HepG2 (cell line): ENCODE results near the gene TRAF4. TPM values are rescaled to one million over a fixed set of nuclear protein-coding genes. Genes with fewer than 3 reads are reported as not detected.
A peak's percentile ranks its signal among the peaks of the same experiment; 100 is the strongest.

ENCODE experiments used
- FOXJ3 ChIP-seq: sonication (generic); formaldehyde crosslinking; IDR thresholded peaks from 2 replicates; pipeline ENCODE4 v1.4.0; 2020; ENCODE audit warnings: missing genetic modification reagents, mild to moderate bottlenecking, borderline replicate concordance
- GATA4 ChIP-seq: sonication (generic); IDR thresholded peaks from 2 replicates; pipeline ENCODE4 v1.6.1; 2016; ENCODE audit warnings: antibody characterized with exemption, low read depth, borderline replicate concordance
- KDM5B ChIP-seq: sonication (generic); formaldehyde crosslinking; IDR thresholded peaks from 2 replicates; pipeline ENCODE4 v1.4.0; 2020; ENCODE audit warnings: missing genetic modification reagents, mild to moderate bottlenecking, borderline replicate concordance
- MYNN ChIP-seq: sonication (generic); formaldehyde crosslinking; IDR thresholded peaks from 2 replicates; pipeline ENCODE4 v1.4.0; 2020; ENCODE audit warnings: mild to moderate bottlenecking, low read depth, missing genetic modification reagents
- NFKB2 ChIP-seq: sonication (generic); formaldehyde crosslinking; IDR thresholded peaks from 2 replicates; pipeline ENCODE4 v1.4.0; 2020; ENCODE audit warnings: missing genetic modification reagents, borderline replicate concordance
- SOX13 ChIP-seq, 3 experiments: fragments of 450-650 bp in 1 of 3; sonication (generic) in 1 of 3; formaldehyde crosslinking in 1 of 3; IDR thresholded peaks in 2 of 3; conservative IDR thresholded peaks in 1 of 3; 2 replicates each; pipeline versions ENCODE4 v1.5.0 to v1.6.1; 2016 to 2020; ENCODE audit warnings: antibody characterized with exemption in 1 of 3, mild to moderate bottlenecking in 1 of 3, missing compliant biosample characterization in 1 of 3, missing genetic modification reagents in 1 of 3, moderate library complexity in 1 of 3
- SP5 ChIP-seq: IDR thresholded peaks from 2 replicates; pipeline ENCODE4 v1.6.1; 2016; ENCODE audit warnings: low read depth, borderline replicate concordance
- ZBTB3 ChIP-seq: sonication (generic); formaldehyde crosslinking; IDR thresholded peaks from 2 replicates; pipeline ENCODE4 v1.4.0; 2020; ENCODE audit warnings: low read depth, mild to moderate bottlenecking, moderate library complexity, missing genetic modification reagents, borderline replicate concordance
- ZFP37 ChIP-seq: sonication (generic); formaldehyde crosslinking; IDR thresholded peaks from 2 replicates; pipeline ENCODE4 v1.4.0; 2020; ENCODE audit warnings: missing genetic modification reagents, borderline replicate concordance
- ZNF20 ChIP-seq: sonication (generic); formaldehyde crosslinking; IDR thresholded peaks from 2 replicates; pipeline ENCODE4 v1.4.0; 2020; ENCODE audit warnings: mild to moderate bottlenecking, moderate library complexity, missing genetic modification reagents
- ZNF34 ChIP-seq: sonication (generic); formaldehyde crosslinking; IDR thresholded peaks from 2 replicates; pipeline ENCODE4 v1.4.0; 2020; ENCODE audit warnings: mild to moderate bottlenecking, missing genetic modification reagents, borderline replicate concordance
- ZNF564 ChIP-seq: sonication (generic); formaldehyde crosslinking; IDR thresholded peaks from 2 replicates; pipeline ENCODE4 v1.8.1; 2023; ENCODE audit warnings: mild to moderate bottlenecking, missing genetic modification reagents
- ZNF572 ChIP-seq: sonication (generic); formaldehyde crosslinking; IDR thresholded peaks from 2 replicates; pipeline ENCODE4 v1.5.1; 2020; ENCODE audit warnings: mild to moderate bottlenecking, missing genetic modification reagents
- ZNF605 ChIP-seq: sonication (generic); formaldehyde crosslinking; IDR thresholded peaks from 2 replicates; pipeline ENCODE4 v1.8.0; 2022; ENCODE audit warnings: mild to moderate bottlenecking, missing genetic modification reagents
- ZNF749 ChIP-seq: sonication (generic); formaldehyde crosslinking; IDR thresholded peaks from 2 replicates; pipeline ENCODE4 v1.8.0; 2022; ENCODE audit warnings: mild to moderate bottlenecking, missing genetic modification reagents, moderate library complexity, borderline replicate concordance
- ZNF879 ChIP-seq: sonication (generic); formaldehyde crosslinking; IDR thresholded peaks from 2 replicates; pipeline ENCODE4 v1.8.1; 2023; ENCODE audit warnings: missing genetic modification reagents
- polyA plus RNA-seq, 8 experiments: library from polyadenylated mRNA; depleted of rRNA in 3 of 8; stranded (reverse) in 7 of 8; unstranded in 1 of 8; fragments of >200 nt; fragmentation: Illumina TruSeq in 4 of 8; extraction: Trizol in 4 of 8; gene quantifications; 2 replicates each; pipeline versions ENCODE4 v1.2.1 to v1.2.3, GENCODE V29; 2011 to 2016; ENCODE audit warnings: low read depth in 4 of 8, missing spikeins in 1 of 8, mixed read lengths in 1 of 8; ENCODE audit not compliant: insufficient read depth in 1 of 8
- total RNA-seq, 5 experiments: library from RNA; depleted of rRNA; stranded (reverse); fragments of >200 nt; fragmentation: Illumina TruSeq; extraction: Trizol; gene quantifications; 2 replicates each; pipeline ENCODE4 v1.2.3, GENCODE V29; 2016; ENCODE audit warnings: low read depth in 1 of 5
- TF ChIP-seq, protein P1 (sequence below): sonication (generic); formaldehyde crosslinking; IDR thresholded peaks from 2 replicates; pipeline ENCODE4 v1.9.0; 2022; ENCODE audit warnings: missing genetic modification reagents, mild to moderate bottlenecking, borderline replicate concordance
- TF ChIP-seq, protein P2 (sequence below), 2 experiments: sonication (generic) in 1 of 2; formaldehyde crosslinking in 1 of 2; IDR thresholded peaks; 2 replicates each; pipeline versions ENCODE4 v1.4.0 to v1.6.1; 2018 to 2020; ENCODE audit warnings: missing genetic modification reagents in 2 of 2, borderline replicate concordance in 1 of 2, low read depth in 1 of 2, mild to moderate bottlenecking in 1 of 2, missing biosample characterization in 1 of 2
- TF ChIP-seq, protein P3 (sequence below): sonication (generic); formaldehyde crosslinking; IDR thresholded peaks from 2 replicates; pipeline ENCODE4 v1.5.1; 2020; ENCODE audit warnings: mild to moderate bottlenecking, missing genetic modification reagents, moderate library complexity

The TRAF4 gene
- total and polyA plus RNA-seq, 2 of the 13 experiments (the other 11 are each of a cell fraction or from before 2014, with no cell fraction given): 86.0 to 89.9 TPM

DNA sequence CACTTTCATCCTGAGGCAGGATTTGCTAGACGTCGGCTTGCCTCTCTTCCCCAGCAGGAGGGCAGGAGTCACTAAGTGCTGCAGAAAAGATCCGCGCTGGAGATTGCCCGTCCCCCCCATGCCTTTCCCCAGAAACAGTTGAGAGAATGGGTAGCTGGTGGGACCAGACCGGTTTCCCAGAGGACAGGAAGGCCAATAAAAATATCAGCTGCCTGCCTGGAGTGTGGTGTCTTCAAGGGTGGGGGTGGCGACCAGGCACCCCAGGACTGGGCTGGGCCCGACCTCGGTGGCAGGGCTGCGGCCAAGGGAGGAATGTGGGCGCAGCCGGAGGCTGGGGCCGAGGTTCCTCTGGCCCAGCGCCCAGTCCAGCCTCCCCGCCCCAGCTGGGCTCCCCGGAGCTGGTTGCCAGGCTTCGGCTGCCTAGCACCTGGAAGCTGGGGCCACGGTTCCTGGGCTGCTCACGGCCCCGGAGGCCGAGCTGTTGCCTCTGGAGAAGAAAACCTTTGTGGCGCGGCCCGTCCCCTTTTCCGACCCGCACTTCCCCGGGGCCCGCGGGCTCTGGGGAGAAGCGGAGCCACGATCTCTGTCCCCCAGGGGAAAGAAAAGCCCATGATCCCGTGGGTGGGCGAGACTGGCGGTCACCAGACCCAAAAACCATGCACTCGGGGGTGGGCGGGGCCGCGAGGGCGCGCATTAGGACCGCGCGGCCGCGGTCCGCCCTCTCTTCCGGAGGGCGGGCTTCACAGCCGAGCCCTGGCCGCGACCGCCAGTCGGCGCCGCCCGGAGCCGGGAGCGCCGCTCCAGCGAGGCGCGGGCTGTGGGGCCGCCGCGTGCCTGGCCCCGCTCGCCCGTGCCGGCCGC, at the start of gene TRAF4 (continued):
- TF ChIP-seq ZNF564 (CRISPR knock-in tag) (peak; percentile 19), ZNF20 (CRISPR knock-in tag) (no peak), ZNF34 (CRISPR knock-in tag) (0 out of 2 replicates have a peak, but pooled peaks have one; percentile 8), MYNN (CRISPR knock-in tag) (no peak), ZNF879 (0 out of 2 replicates have a peak, but pooled peaks have one; percentile 29), ZNF605 (CRISPR knock-in tag) (peak; percentile 79), SOX13 (IDR thresholded peaks at IDR 0.05) (0 out of 2 replicates have a peak, but pooled peaks have one; percentile 16), SOX13 (CRISPR knock-in tag; conservative IDR thresholded peaks at IDR 0.05 in 1 of 2, IDR thresholded peaks at IDR 0.05 in 1 of 2) (no peak), NFKB2 (peak; percentile 62; the same call in 1 of the 2 replicates), ZNF572 (CRISPR knock-in tag) (0 out of 2 replicates have a peak, but pooled peaks have one; percentile 24), ZBTB3 (CRISPR knock-in tag) (0 out of 2 replicates have a peak, but pooled peaks have one; percentile 44), SP5 (CRISPR knock-in tag) (peak; percentile 59), FOXJ3 (CRISPR knock-in tag) (no peak), KDM5B (CRISPR knock-in tag) (peak; percentile 37; the same call in 1 of the 2 replicates), ZNF749 (CRISPR knock-in tag) (0 out of 2 replicates have a peak, but pooled peaks have one; percentile 12), ZFP37 (CRISPR knock-in tag) (no peak), GATA4 (0 out of 2 replicates have a peak, but pooled peaks have one; percentile 19)
- TF ChIP-seq, protein P1, sequence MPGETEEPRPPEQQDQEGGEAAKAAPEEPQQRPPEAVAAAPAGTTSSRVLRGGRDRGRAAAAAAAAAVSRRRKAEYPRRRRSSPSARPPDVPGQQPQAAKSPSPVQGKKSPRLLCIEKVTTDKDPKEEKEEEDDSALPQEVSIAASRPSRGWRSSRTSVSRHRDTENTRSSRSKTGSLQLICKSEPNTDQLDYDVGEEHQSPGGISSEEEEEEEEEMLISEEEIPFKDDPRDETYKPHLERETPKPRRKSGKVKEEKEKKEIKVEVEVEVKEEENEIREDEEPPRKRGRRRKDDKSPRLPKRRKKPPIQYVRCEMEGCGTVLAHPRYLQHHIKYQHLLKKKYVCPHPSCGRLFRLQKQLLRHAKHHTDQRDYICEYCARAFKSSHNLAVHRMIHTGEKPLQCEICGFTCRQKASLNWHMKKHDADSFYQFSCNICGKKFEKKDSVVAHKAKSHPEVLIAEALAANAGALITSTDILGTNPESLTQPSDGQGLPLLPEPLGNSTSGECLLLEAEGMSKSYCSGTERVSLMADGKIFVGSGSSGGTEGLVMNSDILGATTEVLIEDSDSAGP (CRISPR knock-in tag): 0 out of 2 replicates have a peak, but pooled peaks have one; percentile 29
- TF ChIP-seq, protein P2, sequence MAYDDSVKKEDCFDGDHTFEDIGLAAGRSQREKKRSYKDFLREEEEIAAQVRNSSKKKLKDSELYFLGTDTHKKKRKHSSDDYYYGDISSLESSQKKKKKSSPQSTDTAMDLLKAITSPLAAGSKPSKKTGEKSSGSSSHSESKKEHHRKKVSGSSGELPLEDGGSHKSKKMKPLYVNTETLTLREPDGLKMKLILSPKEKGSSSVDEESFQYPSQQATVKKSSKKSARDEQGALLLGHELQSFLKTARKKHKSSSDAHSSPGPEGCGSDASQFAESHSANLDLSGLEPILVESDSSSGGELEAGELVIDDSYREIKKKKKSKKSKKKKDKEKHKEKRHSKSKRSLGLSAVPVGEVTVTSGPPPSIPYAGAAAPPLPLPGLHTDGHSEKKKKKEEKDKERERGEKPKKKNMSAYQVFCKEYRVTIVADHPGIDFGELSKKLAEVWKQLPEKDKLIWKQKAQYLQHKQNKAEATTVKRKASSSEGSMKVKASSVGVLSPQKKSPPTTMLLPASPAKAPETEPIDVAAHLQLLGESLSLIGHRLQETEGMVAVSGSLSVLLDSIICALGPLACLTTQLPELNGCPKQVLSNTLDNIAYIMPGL (CRISPR knock-in tag; IDR thresholded peaks at IDR 0.05; ENCODE audit: borderline replicate concordance in 1 of 2, low read depth in 1 of 2): peak in 1 of 2 experiments; percentile 32; a peak in 3 of 4 replicates
- TF ChIP-seq, protein P3, sequence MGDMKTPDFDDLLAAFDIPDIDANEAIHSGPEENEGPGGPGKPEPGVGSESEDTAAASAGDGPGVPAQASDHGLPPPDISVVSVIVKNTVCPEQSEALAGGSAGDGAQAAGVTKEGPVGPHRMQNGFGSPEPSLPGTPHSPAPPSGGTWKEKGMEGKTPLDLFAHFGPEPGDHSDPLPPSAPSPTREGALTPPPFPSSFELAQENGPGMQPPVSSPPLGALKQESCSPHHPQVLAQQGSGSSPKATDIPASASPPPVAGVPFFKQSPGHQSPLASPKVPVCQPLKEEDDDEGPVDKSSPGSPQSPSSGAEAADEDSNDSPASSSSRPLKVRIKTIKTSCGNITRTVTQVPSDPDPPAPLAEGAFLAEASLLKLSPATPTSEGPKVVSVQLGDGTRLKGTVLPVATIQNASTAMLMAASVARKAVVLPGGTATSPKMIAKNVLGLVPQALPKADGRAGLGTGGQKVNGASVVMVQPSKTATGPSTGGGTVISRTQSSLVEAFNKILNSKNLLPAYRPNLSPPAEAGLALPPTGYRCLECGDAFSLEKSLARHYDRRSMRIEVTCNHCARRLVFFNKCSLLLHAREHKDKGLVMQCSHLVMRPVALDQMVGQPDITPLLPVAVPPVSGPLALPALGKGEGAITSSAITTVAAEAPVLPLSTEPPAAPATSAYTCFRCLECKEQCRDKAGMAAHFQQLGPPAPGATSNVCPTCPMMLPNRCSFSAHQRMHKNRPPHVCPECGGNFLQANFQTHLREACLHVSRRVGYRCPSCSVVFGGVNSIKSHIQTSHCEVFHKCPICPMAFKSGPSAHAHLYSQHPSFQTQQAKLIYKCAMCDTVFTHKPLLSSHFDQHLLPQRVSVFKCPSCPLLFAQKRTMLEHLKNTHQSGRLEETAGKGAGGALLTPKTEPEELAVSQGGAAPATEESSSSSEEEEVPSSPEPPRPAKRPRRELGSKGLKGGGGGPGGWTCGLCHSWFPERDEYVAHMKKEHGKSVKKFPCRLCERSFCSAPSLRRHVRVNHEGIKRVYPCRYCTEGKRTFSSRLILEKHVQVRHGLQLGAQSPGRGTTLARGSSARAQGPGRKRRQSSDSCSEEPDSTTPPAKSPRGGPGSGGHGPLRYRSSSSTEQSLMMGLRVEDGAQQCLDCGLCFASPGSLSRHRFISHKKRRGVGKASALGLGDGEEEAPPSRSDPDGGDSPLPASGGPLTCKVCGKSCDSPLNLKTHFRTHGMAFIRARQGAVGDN (CRISPR knock-in tag): peak; percentile 80
